Suprapubic skin (tissue), 4 donors: ENCODE measurements around the gene CC2D2A. TPM values are rescaled to one million over a fixed set of nuclear protein-coding genes. Genes with fewer than 3 reads are reported as not detected.

ENCODE experiments used
- DNase-seq, 2 donors: peaks; one replicate each; pipeline ENCODE4 v3.0.0-alpha.2; 2019; ENCODE audit warnings: low spot score in 2 of 2
- H3K27ac ChIP-seq: fragments of 200-600 bp; sonication (generic); one replicate; pipeline ENCODE4 v1.5.1; 2019
- H3K27me3 ChIP-seq: fragments of 200-600 bp; sonication (generic); one replicate; pipeline ENCODE4 v1.5.1; 2019
- H3K36me3 ChIP-seq: fragments of 200-600 bp; sonication (generic); one replicate; pipeline ENCODE4 v1.5.1; 2019
- H3K4me1 ChIP-seq: fragments of 200-600 bp; sonication (generic); one replicate; pipeline ENCODE4 v1.5.1; 2019
- H3K4me3 ChIP-seq: fragments of 200-600 bp; sonication (generic); one replicate; pipeline ENCODE4 v1.5.1; 2019; ENCODE audit warnings: mild to moderate bottlenecking
- H3K9me3 ChIP-seq: fragments of 200-600 bp; sonication (generic); one replicate; pipeline ENCODE4 v1.5.1; 2019
- CTCF ChIP-seq, 2 donors: fragments of 200-600 bp in 1 of 2; fragments of 450-650 bp in 1 of 2; sonication (generic) in 1 of 2; IDR thresholded peaks; one replicate each; pipeline ENCODE4 v1.5.1; 2016 to 2019; ENCODE audit warnings: antibody characterized with exemption in 2 of 2, mild to moderate bottlenecking in 1 of 2, moderate library complexity in 1 of 2
- EP300 ChIP-seq: sonication (generic); formaldehyde crosslinking; IDR thresholded peaks from one replicate; pipeline ENCODE4 v1.6.1; 2017; ENCODE audit warnings: antibody characterized with exemption
- POLR2A ChIP-seq, 2 donors: fragments of 450-650 bp; IDR thresholded peaks; one replicate each; pipeline ENCODE4 v1.6.1; 2017; ENCODE audit warnings: antibody characterized with exemption in 2 of 2, mild to moderate bottlenecking in 2 of 2, moderate library complexity in 2 of 2
- POLR2AphosphoS5 ChIP-seq, 3 donors: sonication (generic); formaldehyde crosslinking; IDR thresholded peaks; one replicate each; pipeline ENCODE4 v1.6.1; 2017; ENCODE audit warnings: antibody characterized with exemption in 3 of 3
- WGBS: methylation state at CpG from one replicate; pipeline ENCODE4 v1.1.5; 2018; 5-methylcytosine and 5-hydroxymethylcytosine counted together
- total RNA-seq, 4 donors: library from RNA; depleted of rRNA; stranded (reverse); fragments of >200 nt; gene quantifications; one replicate each; pipeline ENCODE4 v1.1.0, GENCODE V29; 2016

CC2D2A gene
- total RNA-seq, 4 donors from 2014 or later = 2.8 to 12.5 (median 7.9) TPM

- Histone ChIP-seq H3K9me3 (no peaks in the 10 kb centered on the region), H3K4me1 (no peaks in the 10 kb centered on the region), H3K27ac (no peak overlapping the region), H3K27me3 (no peaks in the 10 kb centered on the region), H3K4me3 (no peak overlapping the region), H3K36me3 (peaks cover 26% of the 10 kb centered on the region)
- TF ChIP-seq EP300 (no peak), CTCF (IDR thresholded peaks at IDR 0.05) (no peak), POLR2A (IDR thresholded peaks at IDR 0.05) (no peak), POLR2AphosphoS5 (IDR thresholded peaks at IDR 0.05) (no peak)
- no peak for DNase-seq
Observed at GRCh38 chr4:15562623-15563022, 92.9 kb downstream of the CC2D2A start.

- H3K36me3 ChIP-seq = peaks cover 35% of the 10 kb centered on the region
- WGBS = 79% methylated on average over 6 of the region's 6 CpGs
Observed at GRCh38 chr4:15563871-15564270, 94.2 kb downstream of the CC2D2A start.

GRCh38 chr4:15568821-15569220 lies 99.1 kb downstream of the CC2D2A start:
- H3K9me3 ChIP-seq = no peaks in the 10 kb centered on the region
- no peaks in the 10 kb centered on the region for H3K27me3 ChIP-seq
- H3K4me3 ChIP-seq = no peak overlapping the region
- no peaks in the 10 kb centered on the region for H3K4me1 ChIP-seq
- DNase-seq = no peak
- H3K36me3 ChIP-seq = peaks cover 29% of the 10 kb centered on the region
- H3K27ac ChIP-seq = no peak overlapping the region
- no peak for TF ChIP-seq CTCF (IDR thresholded peaks at IDR 0.05)
- TF ChIP-seq POLR2AphosphoS5 (IDR thresholded peaks at IDR 0.05) = no peak
- TF ChIP-seq POLR2A (IDR thresholded peaks at IDR 0.05) = no peak
- TF ChIP-seq EP300 = no peak

More at GRCh38 chr4:15563871-15564270, 94.2 kb downstream of the CC2D2A start:
- H3K4me3 ChIP-seq = no peak overlapping the region
- TF ChIP-seq POLR2A (IDR thresholded peaks at IDR 0.05) (no peak), EP300 (no peak), POLR2AphosphoS5 (IDR thresholded peaks at IDR 0.05) (no peak), CTCF (IDR thresholded peaks at IDR 0.05) (no peak)
- no peak overlapping the region for H3K27ac ChIP-seq
- H3K4me1 ChIP-seq = no peaks in the 10 kb centered on the region
- no peak for DNase-seq
- H3K9me3 ChIP-seq = no peaks in the 10 kb centered on the region
- H3K27me3 ChIP-seq = no peaks in the 10 kb centered on the region

- no peak overlapping the region for H3K27ac ChIP-seq
- no peaks in the 10 kb centered on the region for H3K27me3 ChIP-seq
- WGBS = 94% methylated on average over 5 of the region's 5 CpGs
- TF ChIP-seq POLR2AphosphoS5 (IDR thresholded peaks at IDR 0.05) = no peak
- no peak for TF ChIP-seq CTCF (IDR thresholded peaks at IDR 0.05)
- no peak for TF ChIP-seq EP300
- no peak for TF ChIP-seq POLR2A (IDR thresholded peaks at IDR 0.05)
- H3K4me3 ChIP-seq = no peak overlapping the region
- peaks cover 28% of the 10 kb centered on the region for H3K36me3 ChIP-seq
- DNase-seq = no peak
- H3K9me3 ChIP-seq = no peaks in the 10 kb centered on the region
- H3K4me1 ChIP-seq = no peaks in the 10 kb centered on the region
Observed at GRCh38 chr4:15569746-15570145, 100.1 kb downstream of the CC2D2A start.

- no peaks in the 10 kb centered on the region for H3K36me3 ChIP-seq
- no peak overlapping the region for H3K4me3 ChIP-seq
- no peak for DNase-seq
- no peak for TF ChIP-seq CTCF (IDR thresholded peaks at IDR 0.05)
- H3K4me1 ChIP-seq = no peaks in the 10 kb centered on the region
- no peaks in the 10 kb centered on the region for H3K9me3 ChIP-seq
- no peak overlapping the region for H3K27ac ChIP-seq
- 64% methylated on average over 2 of the region's 2 CpGs for WGBS
- H3K27me3 ChIP-seq = no peaks in the 10 kb centered on the region
Observed at GRCh38 chr4:15575966-15576365, 106.3 kb downstream of the CC2D2A start.
